ENCODE measurements around the gene TMEM132E.

Gene TMEM132E

DNA sequence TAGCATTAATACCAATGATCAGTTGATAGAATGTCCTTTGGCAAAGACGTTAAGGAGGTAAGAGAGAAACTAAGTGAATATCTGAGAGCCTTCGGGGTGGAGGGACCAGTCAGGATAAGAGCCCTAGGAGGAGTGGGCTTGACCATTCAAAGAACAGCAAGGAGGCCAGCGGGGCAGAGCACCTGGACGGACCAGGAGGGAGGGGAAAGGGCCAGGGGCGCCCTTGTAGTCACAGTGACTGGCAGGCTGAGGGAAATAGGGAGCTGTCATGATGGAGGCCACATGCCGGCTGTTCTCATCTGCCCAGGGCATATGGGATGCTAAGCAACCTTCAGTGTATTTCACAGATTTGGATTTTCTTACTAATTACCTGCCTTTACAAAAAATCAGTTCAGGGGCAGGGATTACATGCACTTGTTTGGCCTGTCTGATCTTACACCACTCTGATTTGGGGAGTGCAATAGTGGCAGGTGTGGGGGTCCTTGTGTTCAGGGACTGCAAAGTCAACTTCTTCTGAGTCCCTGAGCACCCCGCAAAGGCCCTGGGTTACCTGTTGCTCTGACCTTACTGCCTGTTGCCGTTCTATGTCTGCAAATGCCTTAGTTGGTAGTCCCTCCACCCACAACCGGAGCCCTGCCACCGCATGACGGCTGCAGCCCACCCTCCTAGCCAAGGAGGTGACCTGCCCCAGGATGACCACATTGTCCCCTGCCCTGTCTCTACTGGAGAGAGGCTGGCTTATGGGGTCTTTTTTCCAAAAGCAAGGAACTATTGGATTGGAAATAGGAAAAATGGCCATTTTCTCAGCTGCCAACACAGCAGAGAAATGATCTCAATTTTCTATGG, 10.0 kb downstream of the TMEM132E start:
- in situ Hi-C loops (cut with MboI; ENCODE audit: low pct_unique_long_range_greater_than_20kb, low sequenced_read_pairs) = no loop called here
- DNase-seq = no peak

- in situ Hi-C loops (cut with MboI; ENCODE audit: low pct_unique_long_range_greater_than_20kb, low sequenced_read_pairs) = no loop called here
Measured at GRCh38 chr17:34592002-34592401, 12.6 kb downstream of the TMEM132E start.

GRCh38 chr17:34596920-34597319, 17.5 kb downstream of the TMEM132E start:
- DNase-seq = no peak
- in situ Hi-C loops (cut with MboI; ENCODE audit: low pct_unique_long_range_greater_than_20kb, low sequenced_read_pairs) = no loop called here

More at GRCh38 chr17:34592002-34592401, 12.6 kb downstream of the TMEM132E start:
- no peak for DNase-seq

DNA sequence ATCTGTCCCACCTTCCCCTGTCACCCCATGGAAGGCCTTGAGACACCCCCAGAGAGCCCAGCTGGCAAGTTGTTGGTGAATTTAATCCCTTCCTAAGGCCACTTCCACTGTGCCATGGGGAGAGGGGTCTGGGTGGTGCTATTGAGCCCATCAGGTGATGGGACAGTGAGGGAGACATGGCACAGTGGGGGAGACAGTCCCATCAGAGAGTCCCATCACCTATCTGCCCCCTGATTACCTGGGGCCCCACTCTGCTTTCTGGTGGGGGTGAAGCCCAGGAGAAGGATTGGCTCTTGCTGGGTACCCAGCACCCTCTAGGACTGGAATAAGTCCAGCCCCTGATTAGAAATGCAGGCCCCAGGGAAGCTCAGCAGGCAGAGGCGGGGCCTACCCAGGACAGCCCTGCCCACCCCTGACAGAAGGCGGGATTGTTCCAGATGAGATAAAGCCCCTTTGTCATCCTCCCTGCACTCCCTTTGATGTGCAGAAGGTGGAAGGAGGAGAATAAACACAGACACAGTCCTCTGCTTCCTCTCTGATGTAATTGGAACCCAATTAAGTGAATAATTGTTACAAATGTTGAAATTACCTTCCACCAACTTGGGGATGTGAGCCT, 18.9 kb downstream of the TMEM132E start:
- in situ Hi-C loops (cut with MboI; ENCODE audit: low pct_unique_long_range_greater_than_20kb, low sequenced_read_pairs) = no loop called here
- no peak for DNase-seq

DNA sequence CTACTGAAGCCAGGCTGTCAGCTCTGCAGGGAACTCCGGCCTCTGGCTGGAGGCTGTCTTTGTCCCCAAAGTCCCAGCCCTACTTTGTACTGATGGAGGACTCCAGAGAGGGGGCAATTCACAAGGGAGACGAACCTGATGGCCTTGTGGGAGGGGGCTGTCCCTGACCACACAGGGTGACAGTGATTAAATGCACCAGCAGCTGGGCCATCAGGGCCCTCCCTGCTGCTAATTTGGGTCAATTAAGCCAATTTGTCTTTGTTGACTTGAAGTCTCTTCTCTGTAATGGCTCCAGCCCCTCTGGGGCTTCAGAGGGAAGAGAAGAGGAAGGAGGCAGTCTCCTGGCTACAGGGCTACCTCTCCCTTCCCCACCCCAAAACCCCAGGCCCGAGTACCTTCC, 22.0 kb downstream of the TMEM132E start:
- in situ Hi-C loops (cut with MboI; ENCODE audit: low pct_unique_long_range_greater_than_20kb, low sequenced_read_pairs) = no loop called here
- no peak for DNase-seq

- in situ Hi-C loops (cut with MboI; ENCODE audit: low pct_unique_long_range_greater_than_20kb, low sequenced_read_pairs) = no loop called here
- DNase-seq = no peak
Measured at GRCh38 chr17:34603974-34604373, 24.6 kb downstream of the TMEM132E start.

DNA sequence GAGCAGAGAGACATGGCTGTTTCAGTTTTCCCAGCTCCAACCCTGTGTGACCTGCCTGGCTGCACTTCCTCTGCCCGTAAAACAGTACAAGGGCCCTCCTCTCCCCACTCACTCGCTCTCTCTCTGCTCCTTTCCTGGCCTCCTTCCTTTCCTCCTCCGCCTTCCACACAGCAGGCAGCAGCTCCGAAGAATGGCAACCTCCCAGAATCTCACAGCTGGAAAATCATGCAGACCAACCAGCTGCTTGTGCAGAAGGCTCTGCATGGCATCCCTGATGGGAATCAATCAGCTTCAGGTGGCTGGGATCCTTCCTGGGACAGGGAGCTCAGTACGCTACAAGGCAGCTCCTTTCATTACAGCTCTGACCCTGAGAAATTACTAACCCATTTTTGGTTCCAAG, 27.4 kb downstream of the TMEM132E start:
- in situ Hi-C loops (cut with MboI; ENCODE audit: low pct_unique_long_range_greater_than_20kb, low sequenced_read_pairs) = no loop called here
- no peak for DNase-seq

DNA sequence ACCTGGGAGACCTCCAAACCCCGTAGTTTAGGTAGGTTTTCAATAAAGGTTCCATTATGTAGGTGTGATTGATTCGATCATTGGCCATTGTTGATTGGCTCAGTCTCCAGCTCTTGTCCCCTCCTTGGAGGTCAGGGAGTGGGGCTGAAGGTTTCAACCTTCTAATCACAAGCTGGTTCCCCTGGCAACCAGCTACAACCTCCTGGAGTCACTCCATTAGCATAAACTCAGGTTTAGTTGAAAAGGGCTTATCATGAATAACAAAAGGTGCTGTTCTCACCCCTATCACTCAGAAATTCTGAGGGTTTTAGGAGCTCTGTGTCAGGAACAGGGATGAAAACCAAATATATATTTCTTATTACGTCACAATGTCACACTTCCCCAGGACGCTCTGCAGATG, 28.5 kb downstream of the TMEM132E start:
- in situ Hi-C loops (cut with MboI; ENCODE audit: low pct_unique_long_range_greater_than_20kb, low sequenced_read_pairs) = no loop called here
- DNase-seq = no peak

DNA sequence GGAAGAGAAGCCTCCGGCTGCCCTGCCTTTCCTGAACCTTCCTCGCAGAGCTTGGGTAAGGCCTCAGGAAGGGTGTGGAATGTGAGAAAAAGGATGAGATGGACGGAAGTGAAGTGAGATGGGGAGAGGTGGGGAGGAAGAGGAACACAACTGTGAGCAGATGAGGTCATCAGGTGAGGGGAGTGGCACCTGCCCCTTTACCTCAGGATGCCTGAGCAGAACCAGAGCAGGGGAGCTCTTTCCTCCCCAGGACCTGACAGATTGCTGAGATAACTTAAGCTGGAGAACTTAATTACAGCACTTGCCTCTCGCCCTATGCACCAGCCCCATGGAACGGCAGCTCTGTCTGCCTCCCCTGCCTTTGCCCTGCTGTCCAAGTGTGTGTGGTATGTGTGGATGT, 29.8 kb downstream of the TMEM132E start:
- in situ Hi-C loops (cut with MboI; ENCODE audit: low pct_unique_long_range_greater_than_20kb, low sequenced_read_pairs) = no loop called here
- DNase-seq = no peak

DNA sequence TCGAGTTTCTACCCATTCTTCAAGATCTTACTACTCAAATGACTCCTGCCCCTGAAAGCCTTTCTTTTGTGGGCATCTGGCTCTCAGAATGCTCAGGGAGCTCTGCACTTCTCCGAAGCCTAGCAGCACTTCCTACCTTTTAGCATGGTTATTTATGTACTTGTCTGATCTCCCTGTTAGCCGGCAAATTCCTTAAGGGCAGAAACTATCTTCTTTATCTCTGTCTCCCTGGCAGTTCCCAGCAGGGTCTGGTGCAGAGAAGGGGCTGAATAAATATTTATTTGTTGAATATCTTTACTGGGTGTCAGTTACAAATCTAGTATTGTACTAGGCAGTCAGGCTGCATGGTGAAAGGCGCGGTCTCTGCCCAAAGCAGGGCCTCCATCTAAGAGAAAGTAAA, 30.7 kb downstream of the TMEM132E start:
- no peak for DNase-seq
- in situ Hi-C loops (cut with MboI; ENCODE audit: low pct_unique_long_range_greater_than_20kb, low sequenced_read_pairs) = no loop called here

DNA sequence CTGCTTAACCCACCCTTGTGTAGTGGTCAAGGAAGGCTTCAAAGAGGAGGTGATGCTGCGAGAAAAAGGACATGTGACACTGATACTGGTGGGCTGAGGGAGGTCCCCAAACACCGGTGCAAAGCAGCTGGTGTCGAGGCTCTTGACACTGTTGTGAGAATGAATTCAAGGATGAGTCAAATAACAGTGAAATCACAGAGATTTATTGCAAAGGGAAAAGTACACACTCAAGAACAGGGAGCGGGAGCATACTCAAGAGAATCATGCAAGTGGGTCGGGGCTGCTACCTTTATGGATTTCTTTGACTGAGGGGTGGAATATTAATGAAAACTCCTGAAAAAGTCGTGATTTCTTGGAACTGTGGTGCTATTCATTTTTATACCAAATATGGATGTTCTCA, 31.1 kb downstream of the TMEM132E start:
- DNase-seq = no peak
- in situ Hi-C loops (cut with MboI; ENCODE audit: low pct_unique_long_range_greater_than_20kb, low sequenced_read_pairs) = no loop called here

- in situ Hi-C loops (cut with MboI; ENCODE audit: low pct_unique_long_range_greater_than_20kb, low sequenced_read_pairs) = no loop called here
- DNase-seq = no peak
Measured at GRCh38 chr17:34613064-34614019, 34.0 kb downstream of the TMEM132E start.

GRCh38 chr17:34614698-34615097, 35.3 kb downstream of the TMEM132E start:
- in situ Hi-C loops (cut with MboI; ENCODE audit: low pct_unique_long_range_greater_than_20kb, low sequenced_read_pairs) = no loop called here
- no peak for DNase-seq

DNA sequence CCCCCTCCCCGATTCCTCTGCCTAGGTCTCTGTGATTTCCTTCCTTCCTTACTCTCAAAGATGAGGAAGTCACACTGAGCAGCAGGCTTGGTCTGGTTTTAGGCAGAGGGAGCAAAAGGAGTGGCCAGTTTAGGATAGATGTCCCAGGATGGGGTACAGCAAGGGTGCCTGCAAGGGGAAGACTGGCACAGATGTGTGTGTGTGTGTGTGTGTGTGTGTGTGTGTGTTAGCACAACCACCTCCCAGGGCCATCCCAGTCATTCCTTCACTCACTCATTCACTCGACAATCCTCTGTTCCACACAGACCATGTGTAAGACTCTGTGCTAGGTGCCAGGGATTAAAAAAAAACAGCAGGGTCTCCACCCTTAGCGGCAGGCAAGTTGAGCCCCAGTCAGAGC, 35.9 kb downstream of the TMEM132E start:
- DNase-seq = no peak
- in situ Hi-C loops (cut with MboI; ENCODE audit: low pct_unique_long_range_greater_than_20kb, low sequenced_read_pairs) = no loop called here

GRCh38 chr17:34616148-34616547, 36.8 kb downstream of the TMEM132E start:
- in situ Hi-C loops (cut with MboI; ENCODE audit: low pct_unique_long_range_greater_than_20kb, low sequenced_read_pairs) = no loop called here

DNA sequence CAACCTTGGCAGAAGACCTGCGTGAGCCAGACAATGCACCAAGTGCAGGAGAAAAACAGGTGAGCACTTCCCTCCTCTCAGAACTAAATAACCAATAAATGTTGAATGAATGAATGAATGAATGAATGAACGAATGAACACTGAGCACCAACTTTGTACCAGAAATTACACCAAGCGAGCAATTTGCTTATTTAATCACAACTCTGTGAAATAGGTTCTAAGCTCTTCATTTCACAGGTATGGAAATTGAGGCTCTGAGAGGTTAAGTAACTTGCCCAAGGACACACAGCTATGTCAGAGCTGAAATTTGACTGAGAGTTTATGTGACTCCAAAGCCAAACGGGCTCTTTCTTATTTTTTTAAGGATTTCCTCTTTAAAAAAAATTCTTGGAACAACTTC, 38.0 kb downstream of the TMEM132E start:
- in situ Hi-C loops (cut with MboI; ENCODE audit: low pct_unique_long_range_greater_than_20kb, low sequenced_read_pairs) = no loop called here
- DNase-seq = no peak

More at GRCh38 chr17:34616148-34616547, 36.8 kb downstream of the TMEM132E start:
- no peak for DNase-seq

GRCh38 chr17:34619687-34620217, 40.4 kb downstream of the TMEM132E start:
- in situ Hi-C loops (cut with MboI; ENCODE audit: low pct_unique_long_range_greater_than_20kb, low sequenced_read_pairs) = no loop called here
- no peak for DNase-seq

GRCh38 chr17:34620458-34620857, 41.1 kb downstream of the TMEM132E start:
- in situ Hi-C loops (cut with MboI; ENCODE audit: low pct_unique_long_range_greater_than_20kb, low sequenced_read_pairs) = no loop called here
- DNase-seq = no peak

DNA sequence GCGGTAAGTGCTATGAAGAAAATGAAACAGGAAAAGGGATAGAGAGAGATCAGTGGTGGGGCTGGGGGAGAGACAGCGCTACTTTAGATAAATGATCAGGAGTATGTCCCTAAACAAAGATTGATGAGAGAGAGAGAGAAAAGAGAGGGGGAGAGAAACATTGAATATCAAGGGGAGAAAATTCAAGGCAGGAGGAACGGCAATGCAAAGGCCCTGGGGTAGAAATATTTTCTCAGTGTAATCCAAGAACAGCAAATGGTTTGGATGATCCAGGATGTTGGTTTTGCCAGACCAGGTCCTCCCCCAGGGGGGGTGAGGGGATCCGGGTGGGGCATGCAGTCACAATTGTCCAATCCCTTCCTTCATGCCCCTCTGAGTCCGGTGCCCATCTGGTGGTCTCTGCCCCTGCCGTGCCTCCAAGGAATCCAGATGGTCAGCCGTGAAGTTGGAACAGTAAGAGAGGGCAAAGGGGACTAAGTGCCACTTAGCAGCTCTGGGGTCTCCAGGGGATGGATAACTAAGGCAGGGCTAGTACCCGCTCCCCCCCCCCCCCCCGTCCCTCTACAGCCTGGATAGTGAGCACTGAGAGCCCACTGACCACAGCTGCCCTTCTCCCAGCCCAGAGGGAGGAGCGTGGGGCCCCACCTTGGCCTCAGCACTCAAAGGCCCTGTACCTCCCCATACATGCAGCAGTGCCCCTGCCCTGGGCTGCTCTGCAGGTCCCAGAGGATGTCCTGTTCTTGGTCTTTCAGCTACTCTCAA, 43.7 kb downstream of the TMEM132E start:
- in situ Hi-C loops (cut with MboI; ENCODE audit: low pct_unique_long_range_greater_than_20kb, low sequenced_read_pairs) = no loop called here
- DNase-seq = no peak
